ENCODE measurements around the gene INO80. TPM values are rescaled to one million over a fixed set of nuclear protein-coding genes. Genes with fewer than 3 reads are reported as not detected.

Gene INO80
- total RNA-seq, 6 experiments from 2014 or later, result 18.3 to 23.6 (median 19.4) TPM

- H3K36me3 Mint-ChIP-seq (ENCODE audit: low read depth), result no peaks in the 10 kb centered on the region
- peaks cover 1% of the 10 kb centered on the region; the same call in 1 of the 2 replicates for H3K27me3 Mint-ChIP-seq (ENCODE audit: insufficient read depth)
Observed at GRCh38 chr15:40944510-40945296, 171.4 kb downstream of the INO80 start.

GRCh38 chr15:40943764-40944365 is 172.2 kb downstream of the INO80 start:
- Mint-ChIP-seq H3K4me1 (ENCODE audit: low read depth) (peaks cover 25% of the 10 kb centered on the region), H3K36me3 (ENCODE audit: low read depth) (no peaks in the 10 kb centered on the region), H3K4me3 (no peak overlapping the region), H3K9me3 (no peaks in the 10 kb centered on the region), H3K27ac (no peak overlapping the region), H3K27me3 (ENCODE audit: insufficient read depth) (peaks cover 1% of the 10 kb centered on the region; the same call in 1 of the 2 replicates)
- DNase-seq, result no peak
- no peak for TF ChIP-seq CTCF (IDR thresholded peaks at IDR 0.05)

More at GRCh38 chr15:40944510-40945296, 171.4 kb downstream of the INO80 start:
- Mint-ChIP-seq H3K9me3 (no peaks in the 10 kb centered on the region), H3K27ac (no peak overlapping the region), H3K4me3 (no peak overlapping the region), H3K4me1 (ENCODE audit: low read depth) (peaks cover 25% of the 10 kb centered on the region)
- TF ChIP-seq CTCF (IDR thresholded peaks at IDR 0.05), result no peak
- DNase-seq, result no peak

- DNase-seq, result no peak
- H3K9me3 Mint-ChIP-seq, result no peaks in the 10 kb centered on the region
- H3K27ac Mint-ChIP-seq, result 0 out of 2 replicates have a peak overlapping the region, but pooled peaks have one; percentile 29
- peaks cover 25% of the 10 kb centered on the region for H3K4me1 Mint-ChIP-seq (ENCODE audit: low read depth)
- TF ChIP-seq CTCF (IDR thresholded peaks at IDR 0.05), result no peak
- H3K4me3 Mint-ChIP-seq, result peak overlapping the region; percentile 75; the same call in 1 of the 2 replicates
- no peaks in the 10 kb centered on the region for H3K36me3 Mint-ChIP-seq (ENCODE audit: low read depth)
- peaks cover 1% of the 10 kb centered on the region; the same call in 1 of the 2 replicates for H3K27me3 Mint-ChIP-seq (ENCODE audit: insufficient read depth)
Observed at GRCh38 chr15:40942878-40943277, 173.2 kb downstream of the INO80 start.

DNA sequence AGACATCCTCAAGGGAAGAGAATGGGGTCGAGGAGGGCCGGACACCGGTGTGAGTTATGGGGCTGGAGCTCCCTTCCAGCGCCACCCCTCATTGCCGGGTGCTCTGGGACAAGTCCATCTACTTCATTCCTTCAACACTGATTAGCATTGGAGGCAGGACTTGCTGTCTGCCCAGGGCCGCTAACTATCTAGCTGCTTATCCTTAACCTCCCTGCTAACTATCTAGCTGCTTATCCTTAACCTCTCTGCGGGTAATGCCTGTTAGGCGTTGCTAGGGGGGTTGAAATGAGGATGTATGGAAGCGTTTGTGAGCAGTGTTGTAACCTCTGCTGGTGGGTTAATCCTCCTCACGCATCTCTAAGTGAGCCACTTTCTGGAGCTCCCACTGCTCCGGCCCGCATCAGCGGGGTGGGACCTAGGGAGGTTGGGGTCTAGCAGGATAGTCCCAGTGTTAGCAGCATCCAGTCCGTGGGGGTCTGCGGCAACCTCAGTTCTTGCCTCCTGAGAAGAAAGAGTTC is 173.7 kb downstream of the INO80 start:
- Mint-ChIP-seq H3K4me3 (peak overlapping the region; percentile 75), H3K4me1 (ENCODE audit: low read depth) (peaks cover 26% of the 10 kb centered on the region), H3K27me3 (ENCODE audit: insufficient read depth) (peaks cover 1% of the 10 kb centered on the region; the same call in 1 of the 2 replicates), H3K9me3 (no peaks in the 10 kb centered on the region), H3K36me3 (ENCODE audit: low read depth) (no peaks in the 10 kb centered on the region), H3K27ac (peak overlapping the region; percentile 70)
- DNase-seq, result no peak
- no peak for TF ChIP-seq CTCF (IDR thresholded peaks at IDR 0.05)

GRCh38 chr15:40941528-40942336 is 174.3 kb downstream of the INO80 start:
- no peaks in the 10 kb centered on the region for H3K36me3 Mint-ChIP-seq (ENCODE audit: low read depth)
- H3K9me3 Mint-ChIP-seq, result no peaks in the 10 kb centered on the region
- DNase-seq, result peak; percentile 69
- peaks cover 32% of the 10 kb centered on the region for H3K4me1 Mint-ChIP-seq (ENCODE audit: low read depth)
- peak overlapping the region; percentile 81 for H3K4me3 Mint-ChIP-seq
- H3K27me3 Mint-ChIP-seq (ENCODE audit: insufficient read depth), result peaks cover 1% of the 10 kb centered on the region; the same call in 1 of the 2 replicates
- peak; percentile 73 for TF ChIP-seq CTCF (IDR thresholded peaks at IDR 0.05)
- H3K27ac Mint-ChIP-seq, result peak overlapping the region; percentile 94
